Endothelial cell of umbilical vein (primary cell): ENCODE measurements around the gene EEFSEC.

Source experiments
- JUN ChIP-seq: IDR thresholded peaks from 2 replicates; pipeline ENCODE4 v1.6.1; 2011; ENCODE audit warnings: borderline replicate concordance, low read depth; ENCODE audit not compliant: insufficient read length, insufficient read depth
- MYC ChIP-seq: IDR thresholded peaks from one replicate; pipeline ENCODE4 v1.6.1; 2011; ENCODE audit warnings: mild to moderate bottlenecking, low read depth, low read length
- POLR2A ChIP-seq: IDR thresholded peaks from 2 replicates; pipeline ENCODE4 v1.6.1; 2012; ENCODE audit warnings: low read depth, mild to moderate bottlenecking, control low read depth, low read length
- POLR2AphosphoS5 ChIP-seq: IDR thresholded peaks from 2 replicates; pipeline ENCODE4 v1.6.1; 2012; ENCODE audit warnings: low read depth, mild to moderate bottlenecking, control low read depth, low read length, moderate library complexity; ENCODE audit not compliant: insufficient read depth
- TF ChIP-seq, protein P1 (sequence below), 2 donors: IDR thresholded peaks; 1 replicate in 1 of 2; 2 replicates in 1 of 2; pipeline ENCODE4 v1.5.1; 2011; ENCODE audit warnings: low read length in 2 of 2, mild to moderate bottlenecking in 2 of 2, moderate library complexity in 2 of 2, control low read depth in 1 of 2, inconsistent platforms in 1 of 2, low read depth in 1 of 2; ENCODE audit not compliant: insufficient read depth in 1 of 2; ENCODE audit errors: extremely low read depth in 1 of 2

GRCh38 chr3:128107834-128108233 lies 45.4 kb upstream of the EEFSEC start:
- TF ChIP-seq, protein P1, sequence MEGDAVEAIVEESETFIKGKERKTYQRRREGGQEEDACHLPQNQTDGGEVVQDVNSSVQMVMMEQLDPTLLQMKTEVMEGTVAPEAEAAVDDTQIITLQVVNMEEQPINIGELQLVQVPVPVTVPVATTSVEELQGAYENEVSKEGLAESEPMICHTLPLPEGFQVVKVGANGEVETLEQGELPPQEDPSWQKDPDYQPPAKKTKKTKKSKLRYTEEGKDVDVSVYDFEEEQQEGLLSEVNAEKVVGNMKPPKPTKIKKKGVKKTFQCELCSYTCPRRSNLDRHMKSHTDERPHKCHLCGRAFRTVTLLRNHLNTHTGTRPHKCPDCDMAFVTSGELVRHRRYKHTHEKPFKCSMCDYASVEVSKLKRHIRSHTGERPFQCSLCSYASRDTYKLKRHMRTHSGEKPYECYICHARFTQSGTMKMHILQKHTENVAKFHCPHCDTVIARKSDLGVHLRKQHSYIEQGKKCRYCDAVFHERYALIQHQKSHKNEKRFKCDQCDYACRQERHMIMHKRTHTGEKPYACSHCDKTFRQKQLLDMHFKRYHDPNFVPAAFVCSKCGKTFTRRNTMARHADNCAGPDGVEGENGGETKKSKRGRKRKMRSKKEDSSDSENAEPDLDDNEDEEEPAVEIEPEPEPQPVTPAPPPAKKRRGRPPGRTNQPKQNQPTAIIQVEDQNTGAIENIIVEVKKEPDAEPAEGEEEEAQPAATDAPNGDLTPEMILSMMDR (IDR thresholded peaks at IDR 0.05; ENCODE audit: extremely low read depth in 1 of 2, insufficient read depth in 1 of 2, low read depth in 1 of 2, low read length in 2 of 2): no peak
- TF ChIP-seq MYC (no peak), JUN (no peak), POLR2A (no peak), POLR2AphosphoS5 (no peak)
